Islet precursor cell (in vitro differentiated cells): ENCODE measurements around the gene ARMC9.
A peak's percentile ranks its signal among the peaks of the same experiment; 100 is the strongest.
"Not testable (repeated sequence)": the region's sequence is repeated elsewhere in the genome, so short reads cannot be mapped to it uniquely, and the experiment has no call there.

Experiments
- DNase-seq: peaks from one replicate; pipeline ENCODE4 v3.0.0-alpha.2; 2018

The ARMC9 gene

GRCh38 chr2:231388725-231389346 is 190.4 kb downstream of the ARMC9 start:
- DNase-seq: no peak

- no peak for DNase-seq
Observed at GRCh38 chr2:231390667-231391066, 192.2 kb downstream of the ARMC9 start.

- no peak for DNase-seq
Observed at GRCh38 chr2:231391981-231392380, 193.6 kb downstream of the ARMC9 start.

- no peak for DNase-seq
Observed at GRCh38 chr2:231392431-231393148, 194.2 kb downstream of the ARMC9 start.

GRCh38 chr2:231393149-231394131 is 195.0 kb downstream of the ARMC9 start:
- DNase-seq: no peak

- peak; percentile 85 for DNase-seq
Observed at GRCh38 chr2:231394211-231395141, 196.0 kb downstream of the ARMC9 start.

- DNase-seq: peak; percentile 61
Observed at GRCh38 chr2:231395188-231396057, 197.0 kb downstream of the ARMC9 start, which contains the start of gene B3GNT7. B3GNT7 (plus strand) TSS chr2:231395710; CDS start chr2:231395804, 94 bp downstream.

- no peak for DNase-seq
Observed at GRCh38 chr2:231396058-231396821, 197.8 kb downstream of the ARMC9 start.

- peak; percentile 50 for DNase-seq
Observed at GRCh38 chr2:231397011-231397927, 198.8 kb downstream of the ARMC9 start.

GRCh38 chr2:231397928-231398294 is 199.5 kb downstream of the ARMC9 start:
- peak; percentile 52 for DNase-seq

- DNase-seq: peak; percentile 47
Observed at GRCh38 chr2:231398585-231398984, 200.2 kb downstream of the ARMC9 start.

- DNase-seq: peak; percentile 58
Observed at GRCh38 chr2:231399046-231399852, 200.8 kb downstream of the ARMC9 start.

GRCh38 chr2:231399853-231400680 is 201.6 kb downstream of the ARMC9 start:
- DNase-seq: peak; percentile 66

GRCh38 chr2:231400681-231401080 is 202.2 kb downstream of the ARMC9 start:
- DNase-seq: not testable (repeated sequence)

- DNase-seq: peak; percentile 47
Observed at GRCh38 chr2:231401101-231401500, 202.7 kb downstream of the ARMC9 start.

GRCh38 chr2:231403421-231404182 is 205.2 kb downstream of the ARMC9 start:
- DNase-seq: peak; percentile 49
